ENCODE measurements around the gene PKD2. TPM values are rescaled to one million over a fixed set of nuclear protein-coding genes. Genes with fewer than 3 reads are reported as not detected.
"Not testable (repeated sequence)": the region's sequence is repeated elsewhere in the genome, so short reads cannot be mapped to it uniquely, and the experiment has no call there.

Gene PKD2
- total and polyA plus RNA-seq, 2 of the 4 experiments (the other 2 are of a cell fraction), result 43.8 to 51.3 TPM

- H2BK15ac ChIP-seq (ENCODE audit: low read depth, low read length), result no peak overlapping the region
- H3K79me1 ChIP-seq (ENCODE audit: low read depth in 1 of 2, low read length in 2 of 2), result no peaks in the 10 kb centered on the region
- no peak overlapping the region for H3K4me2 ChIP-seq (ENCODE audit: low read depth, low read length)
- no peak for DNase-seq
- no peak overlapping the region for H2AFZ ChIP-seq (replicated peaks; ENCODE audit: low read length, poor library complexity)
- H3K36me3 ChIP-seq (ENCODE audit: control insufficient read depth, insufficient read depth, low read length), result no peaks in the 10 kb centered on the region
- peaks cover 6% of the 10 kb centered on the region for H3K4me1 ChIP-seq (ENCODE audit: control insufficient read depth, insufficient read depth, low read length)
- intact Hi-C loops (cut with micrococcal nuclease) (no loop called here), in situ Hi-C loops (cut with MboI; ENCODE audit: low sequenced_read_pairs) (no loop called here), dilution Hi-C loops (cut with HindIII; ENCODE audit: low sequenced_read_pairs, unreplicated experiment) (no loop called here)
- no peak overlapping the region for H3K4me3 ChIP-seq (ENCODE audit: insufficient read depth, low read depth, low read length)
- no peak overlapping the region for H4K5ac ChIP-seq (ENCODE audit: low read depth, low read length)
- no peak overlapping the region for H3K27ac ChIP-seq (ENCODE audit: insufficient read depth, low read length)
- H4K8ac ChIP-seq (ENCODE audit: low read depth in 2 of 2, low read length in 2 of 2), result no peak overlapping the region
- H3K18ac ChIP-seq (ENCODE audit: low read depth, low read length), result no peak overlapping the region
- H3K56ac ChIP-seq (ENCODE audit: extremely low read depth, insufficient read depth, low read length), result no peak overlapping the region
- peaks cover 10% of the 10 kb centered on the region for H3K9me3 ChIP-seq (ENCODE audit: control insufficient read depth, insufficient read depth, low read length)
- no peak overlapping the region for H2AK5ac ChIP-seq (ENCODE audit: low read depth, low read length)
- no peak for ATAC-seq (ENCODE audit: low read depth)
- no CpG with 5 or more reads among the region's 2 CpGs for WGBS, 2 experiments (ENCODE audit: extremely low coverage in 2 of 2, insufficient read length in 1 of 2)
- H2BK20ac ChIP-seq (ENCODE audit: low read depth, low read length), result no peak overlapping the region
- no peaks in the 10 kb centered on the region for H4K20me1 ChIP-seq (ENCODE audit: insufficient read depth, low read length)
- H3K23ac ChIP-seq (ENCODE audit: low read depth, low read length), result no peak overlapping the region
- H3K9me1 ChIP-seq (ENCODE audit: insufficient read depth, low read length), result no peaks in the 10 kb centered on the region; the same call in 1 of the 2 replicates
- no peak overlapping the region for H3K9ac ChIP-seq (ENCODE audit: low read depth, low read length)
- H2BK5ac ChIP-seq (ENCODE audit: low read depth, low read length, poor library complexity, severe bottlenecking), result no peak overlapping the region
- no peak for TF ChIP-seq MXI1 (IDR thresholded peaks at IDR 0.05; ENCODE audit: borderline replicate concordance, low read depth, low read length)
- no peak for TF ChIP-seq RAD21 (IDR thresholded peaks at IDR 0.05; ENCODE audit: low read length)
- TF ChIP-seq, protein P1, sequence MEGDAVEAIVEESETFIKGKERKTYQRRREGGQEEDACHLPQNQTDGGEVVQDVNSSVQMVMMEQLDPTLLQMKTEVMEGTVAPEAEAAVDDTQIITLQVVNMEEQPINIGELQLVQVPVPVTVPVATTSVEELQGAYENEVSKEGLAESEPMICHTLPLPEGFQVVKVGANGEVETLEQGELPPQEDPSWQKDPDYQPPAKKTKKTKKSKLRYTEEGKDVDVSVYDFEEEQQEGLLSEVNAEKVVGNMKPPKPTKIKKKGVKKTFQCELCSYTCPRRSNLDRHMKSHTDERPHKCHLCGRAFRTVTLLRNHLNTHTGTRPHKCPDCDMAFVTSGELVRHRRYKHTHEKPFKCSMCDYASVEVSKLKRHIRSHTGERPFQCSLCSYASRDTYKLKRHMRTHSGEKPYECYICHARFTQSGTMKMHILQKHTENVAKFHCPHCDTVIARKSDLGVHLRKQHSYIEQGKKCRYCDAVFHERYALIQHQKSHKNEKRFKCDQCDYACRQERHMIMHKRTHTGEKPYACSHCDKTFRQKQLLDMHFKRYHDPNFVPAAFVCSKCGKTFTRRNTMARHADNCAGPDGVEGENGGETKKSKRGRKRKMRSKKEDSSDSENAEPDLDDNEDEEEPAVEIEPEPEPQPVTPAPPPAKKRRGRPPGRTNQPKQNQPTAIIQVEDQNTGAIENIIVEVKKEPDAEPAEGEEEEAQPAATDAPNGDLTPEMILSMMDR (conservative IDR thresholded peaks at IDR 0.05; ENCODE audit: low read depth, low read length), result no peak
- H3K4ac ChIP-seq (ENCODE audit: low read depth, low read length), result no peak overlapping the region
- H3K27me3 ChIP-seq (ENCODE audit: control insufficient read depth, insufficient read depth, low read length), result no peaks in the 10 kb centered on the region
- H3K14ac ChIP-seq (replicated peaks; ENCODE audit: low read depth, low read length), result no peak overlapping the region
- no peak overlapping the region for H2BK120ac ChIP-seq (ENCODE audit: low read depth, low read length)
- BruUV-seq (replicated peaks), result no TSS peak
- CTCF ChIA-PET, result no interaction called here
- H2AK9ac ChIP-seq (replicated peaks; ENCODE audit: low read depth, low read length, poor library complexity), result no peak overlapping the region
- POLR2A ChIA-PET (ENCODE audit: unreplicated experiment), result no interaction called here
- no peak overlapping the region for H4K91ac ChIP-seq (ENCODE audit: insufficient read depth, low read depth, low read length)
Measured at GRCh38 chr4:88119943-88120342, 112.5 kb downstream of the PKD2 start.

DNA sequence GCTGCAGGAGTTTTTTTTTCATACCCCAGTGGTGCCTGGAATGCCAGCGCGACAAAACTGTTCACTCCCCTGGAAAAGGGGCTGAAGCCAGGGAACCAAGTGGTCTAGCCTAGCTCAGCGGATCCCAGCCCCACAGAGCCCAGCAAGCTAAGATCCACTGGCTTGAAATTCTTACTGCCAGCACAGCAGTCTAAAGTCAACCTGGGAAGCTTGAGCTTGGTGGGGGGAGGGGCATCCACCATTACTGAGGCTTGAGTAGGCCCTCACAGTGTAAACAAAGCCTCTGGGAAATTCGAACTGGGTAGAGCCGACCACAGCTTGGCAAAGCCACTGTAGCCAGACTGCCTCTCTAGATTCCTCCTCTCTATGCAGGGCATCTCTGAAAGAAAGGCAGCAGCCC is 114.8 kb downstream of the PKD2 start:
- Histone ChIP-seq H3K14ac (replicated peaks; ENCODE audit: low read depth, low read length) (peak overlapping the region; percentile 69; the same call in 1 of the 2 replicates), H2BK15ac (ENCODE audit: low read depth, low read length) (peak overlapping the region; percentile 64; the same call in 1 of the 3 replicates), H2BK5ac (ENCODE audit: low read depth, low read length, poor library complexity, severe bottlenecking) (peak overlapping the region; percentile 44), H2AFZ (replicated peaks; ENCODE audit: low read length, poor library complexity) (peak overlapping the region; percentile 72), H3K18ac (ENCODE audit: low read depth, low read length) (peak overlapping the region; percentile 19), H2BK20ac (ENCODE audit: low read depth, low read length) (peak overlapping the region; percentile 64), H3K27ac (ENCODE audit: insufficient read depth, low read length) (0 out of 2 replicates have a peak overlapping the region, but pooled peaks have one; percentile 20), H2AK9ac (replicated peaks; ENCODE audit: low read depth, low read length, poor library complexity) (peak overlapping the region; percentile 52), H4K8ac (ENCODE audit: low read depth in 2 of 2, low read length in 2 of 2) (peak overlapping the region; percentile 10 to 75; a peak in 3 of 4 replicates), H3K4ac (ENCODE audit: low read depth, low read length) (peak overlapping the region; percentile 22; the same call in 1 of the 2 replicates), H4K91ac (ENCODE audit: insufficient read depth, low read depth, low read length) (peak overlapping the region; percentile 73), H4K5ac (ENCODE audit: low read depth, low read length) (peak overlapping the region; percentile 47), H2BK120ac (ENCODE audit: low read depth, low read length) (peak overlapping the region; percentile 79; the same call in 1 of the 2 replicates)
- H3K9me3 ChIP-seq (ENCODE audit: control insufficient read depth, insufficient read depth, low read length); intact Hi-C loops (cut with micrococcal nuclease); H3K23ac ChIP-seq (ENCODE audit: low read depth, low read length); H3K9me1 ChIP-seq (ENCODE audit: insufficient read depth, low read length); H3K27me3 ChIP-seq (ENCODE audit: control insufficient read depth, insufficient read depth, low read length); H3K4me1 ChIP-seq (ENCODE audit: control insufficient read depth, insufficient read depth, low read length); H4K20me1 ChIP-seq (ENCODE audit: insufficient read depth, low read length); dilution Hi-C loops (cut with HindIII; ENCODE audit: low sequenced_read_pairs, unreplicated experiment); H3K56ac ChIP-seq (ENCODE audit: extremely low read depth, insufficient read depth, low read length); H2AK5ac ChIP-seq (ENCODE audit: low read depth, low read length); POLR2A ChIA-PET (ENCODE audit: unreplicated experiment); in situ Hi-C loops (cut with MboI; ENCODE audit: low sequenced_read_pairs); BruUV-seq (replicated peaks); H3K4me3 ChIP-seq (ENCODE audit: insufficient read depth, low read depth, low read length); H3K79me1 ChIP-seq (ENCODE audit: low read depth in 1 of 2, low read length in 2 of 2); H3K4me2 ChIP-seq (ENCODE audit: low read depth, low read length); H3K36me3 ChIP-seq (ENCODE audit: control insufficient read depth, insufficient read depth, low read length); H3K9ac ChIP-seq (ENCODE audit: low read depth, low read length): not testable (repeated sequence)
- peak; percentile 91 for ATAC-seq (ENCODE audit: low read depth)
- CTCF ChIA-PET, result interaction anchor here (1.1 kb wide), 1 partner anchor 10 kb away, joined by 3 read pairs; no protein-coding TSS in a partner anchor
- DNase-seq, result peak; percentile 57
- WGBS, 2 experiments (ENCODE audit: extremely low coverage in 2 of 2, insufficient read length in 1 of 2), result 93% methylated on average over 2 of the region's 5 CpGs; no CpG with 5 or more reads in 1 of the 2 experiments

Data from IMR-90 (cell line).